Keratinocyte (primary cell): ENCODE results near the gene EFCAB6. TPM values are rescaled to one million over a fixed set of nuclear protein-coding genes. Genes with fewer than 3 reads are reported as not detected.

Experiments
- DNase-seq: peaks from one replicate; pipeline ENCODE4 v3.0.0-alpha.2; 2011; ENCODE audit warnings: low read depth, missing footprints, low spot score
- FAIRE-seq: peaks from 2 replicates; lab custom pipeline; 2011; peaks lifted over from hg19 to GRCh38; lab: Jason Lieb, UNC
- H2AFZ ChIP-seq: 2 replicates; pipeline ENCODE4 v1.6.0; 2012; ENCODE audit warnings: low read length, control low read depth, inconsistent platforms; ENCODE audit not compliant: control insufficient read depth
- H3K27ac ChIP-seq: 2 replicates; pipeline ENCODE4 v1.5.1; 2011; ENCODE audit warnings: low read length; ENCODE audit not compliant: control insufficient read depth, insufficient read depth
- H3K27me3 ChIP-seq: 3 replicates; pipeline ENCODE4 v1.6.0; 2011; ENCODE audit warnings: low read length; ENCODE audit not compliant: control insufficient read depth, insufficient read depth; ENCODE audit errors: extremely low read depth
- H3K36me3 ChIP-seq, 2 experiments: 2 replicates in 1 of 2; 3 replicates in 1 of 2; pipeline ENCODE4 v1.5.1; 2011; ENCODE audit warnings: low read length in 2 of 2, mild to moderate bottlenecking in 1 of 2; ENCODE audit not compliant: control insufficient read depth in 2 of 2, insufficient read depth in 2 of 2; ENCODE audit errors: extremely low read depth in 1 of 2
- H3K4me1 ChIP-seq: 3 replicates; pipeline ENCODE4 v1.5.1; 2011; ENCODE audit warnings: low read length; ENCODE audit not compliant: control insufficient read depth, insufficient read depth; ENCODE audit errors: extremely low read depth
- H3K4me2 ChIP-seq: 3 replicates; pipeline ENCODE4 v1.6.0; 2011; ENCODE audit warnings: low read depth, low read length; ENCODE audit not compliant: control insufficient read depth, insufficient read depth; ENCODE audit errors: extremely low read depth
- H3K4me3 ChIP-seq, 3 experiments: fragments of 200-600 bp in 1 of 3; sonication (generic) in 1 of 3; 2 replicates in 2 of 3; 3 replicates in 1 of 3; pipeline ENCODE4 v1.5.1; 2011 to 2016; ENCODE audit warnings: low read length in 3 of 3, mild to moderate bottlenecking in 3 of 3, control low read depth in 2 of 3, inconsistent platforms in 1 of 3, low read depth in 1 of 3, mixed read lengths in 1 of 3, mixed run types in 1 of 3, moderate library complexity in 1 of 3; ENCODE audit not compliant: control insufficient read depth in 2 of 3, insufficient read depth in 2 of 3; ENCODE audit errors: extremely low read depth in 1 of 3
- H3K79me2 ChIP-seq: 2 replicates; pipeline ENCODE4 v1.6.0; 2012; ENCODE audit warnings: low read length; ENCODE audit not compliant: control insufficient read depth, insufficient read depth
- H3K9ac ChIP-seq: 3 replicates; pipeline ENCODE4 v1.6.0; 2011; ENCODE audit warnings: low read length; ENCODE audit not compliant: control insufficient read depth, insufficient read depth; ENCODE audit errors: extremely low read depth
- H3K9me1 ChIP-seq: 3 replicates; pipeline ENCODE4 v1.6.0; 2011; ENCODE audit warnings: low read length; ENCODE audit not compliant: control insufficient read depth, insufficient read depth; ENCODE audit errors: extremely low read depth
- H3K9me3 ChIP-seq: 2 replicates; pipeline ENCODE4 v1.5.1; 2012; ENCODE audit warnings: low read depth, low read length; ENCODE audit not compliant: control insufficient read depth
- H4K20me1 ChIP-seq: 3 replicates; pipeline ENCODE4 v1.6.0; 2011; ENCODE audit warnings: low read length; ENCODE audit not compliant: control insufficient read depth, insufficient read depth; ENCODE audit errors: extremely low read depth
- EZH2 ChIP-seq: IDR thresholded peaks from one replicate; pipeline ENCODE4 v1.6.1; 2012; ENCODE audit warnings: inconsistent platforms, mild to moderate bottlenecking, low read length, moderate library complexity
- dilution Hi-C: fragments of 300-500 bp; cut with MboI; formaldehyde crosslinking; loops from one replicate; pipeline ENCODE4 v1.7.0; 2020; ENCODE audit warnings: low sequenced_read_pairs; ENCODE audit not compliant: extremely low pct_ligation_motif_present
- polyA plus RNA-seq, 5 experiments: library from polyadenylated mRNA; depleted of rRNA in 3 of 5; stranded (reverse) in 3 of 5; stranded (forward) in 1 of 5; unstranded in 1 of 5; fragments of >200 nt; gene quantifications; 1 replicate in 1 of 5; 2 replicates in 3 of 5; 3 replicates in 1 of 5; pipeline versions ENCODE4 v1.2.1 to v1.2.3, GENCODE V29; 2011 to 2012; ENCODE audit warnings: missing spikeins in 2 of 5, low read depth in 1 of 5, low replicate concordance in 1 of 5
- TF ChIP-seq, protein P1 (sequence below), 3 experiments: IDR thresholded peaks in 1 of 3; conservative IDR thresholded peaks in 1 of 3; optimal IDR thresholded peaks in 1 of 3; 2 replicates in 2 of 3; 3 replicates in 1 of 3; pipeline versions ENCODE3 to v1.5.1; 2011; ENCODE audit warnings: low read length in 3 of 3, mild to moderate bottlenecking in 3 of 3, moderate library complexity in 2 of 3, control low read depth in 1 of 3, inconsistent platforms in 1 of 3; ENCODE audit not compliant: insufficient read depth in 2 of 3; ENCODE audit errors: extremely low read depth in 1 of 3

The EFCAB6 gene
- polyA plus RNA-seq, 1 donor (not counting 4 experiments of a cell fraction or from before 2014, with no cell fraction given), result 0.18 TPM

GRCh38 chr22:43563571-43563970 is 248.5 kb downstream of the EFCAB6 start:
- Histone ChIP-seq H3K36me3 (no peaks in the 10 kb centered on the region), H3K4me2 (no peak overlapping the region), H3K9ac (no peak overlapping the region), H3K9me1 (no peaks in the 10 kb centered on the region), H2AFZ (no peak overlapping the region), H3K27ac (no peak overlapping the region), H3K4me1 (no peaks in the 10 kb centered on the region), H3K79me2 (no peaks in the 10 kb centered on the region), H3K27me3 (peaks cover 4% of the 10 kb centered on the region), H3K9me3 (no peaks in the 10 kb centered on the region), H4K20me1 (no peaks in the 10 kb centered on the region), H3K4me3 (no peak overlapping the region)
- dilution Hi-C loops, result no loop called here
- FAIRE-seq (no peak), DNase-seq (no peak)
- no peak for TF ChIP-seq EZH2
- TF ChIP-seq, protein P1, sequence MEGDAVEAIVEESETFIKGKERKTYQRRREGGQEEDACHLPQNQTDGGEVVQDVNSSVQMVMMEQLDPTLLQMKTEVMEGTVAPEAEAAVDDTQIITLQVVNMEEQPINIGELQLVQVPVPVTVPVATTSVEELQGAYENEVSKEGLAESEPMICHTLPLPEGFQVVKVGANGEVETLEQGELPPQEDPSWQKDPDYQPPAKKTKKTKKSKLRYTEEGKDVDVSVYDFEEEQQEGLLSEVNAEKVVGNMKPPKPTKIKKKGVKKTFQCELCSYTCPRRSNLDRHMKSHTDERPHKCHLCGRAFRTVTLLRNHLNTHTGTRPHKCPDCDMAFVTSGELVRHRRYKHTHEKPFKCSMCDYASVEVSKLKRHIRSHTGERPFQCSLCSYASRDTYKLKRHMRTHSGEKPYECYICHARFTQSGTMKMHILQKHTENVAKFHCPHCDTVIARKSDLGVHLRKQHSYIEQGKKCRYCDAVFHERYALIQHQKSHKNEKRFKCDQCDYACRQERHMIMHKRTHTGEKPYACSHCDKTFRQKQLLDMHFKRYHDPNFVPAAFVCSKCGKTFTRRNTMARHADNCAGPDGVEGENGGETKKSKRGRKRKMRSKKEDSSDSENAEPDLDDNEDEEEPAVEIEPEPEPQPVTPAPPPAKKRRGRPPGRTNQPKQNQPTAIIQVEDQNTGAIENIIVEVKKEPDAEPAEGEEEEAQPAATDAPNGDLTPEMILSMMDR (optimal IDR thresholded peaks at IDR 0.05 in 1 of 3, IDR thresholded peaks at IDR 0.05 in 1 of 3, conservative IDR thresholded peaks at IDR 0.05 in 1 of 3; ENCODE audit: extremely low read depth in 1 of 3, insufficient read depth in 2 of 3, low read length in 3 of 3), result no peak

DNA sequence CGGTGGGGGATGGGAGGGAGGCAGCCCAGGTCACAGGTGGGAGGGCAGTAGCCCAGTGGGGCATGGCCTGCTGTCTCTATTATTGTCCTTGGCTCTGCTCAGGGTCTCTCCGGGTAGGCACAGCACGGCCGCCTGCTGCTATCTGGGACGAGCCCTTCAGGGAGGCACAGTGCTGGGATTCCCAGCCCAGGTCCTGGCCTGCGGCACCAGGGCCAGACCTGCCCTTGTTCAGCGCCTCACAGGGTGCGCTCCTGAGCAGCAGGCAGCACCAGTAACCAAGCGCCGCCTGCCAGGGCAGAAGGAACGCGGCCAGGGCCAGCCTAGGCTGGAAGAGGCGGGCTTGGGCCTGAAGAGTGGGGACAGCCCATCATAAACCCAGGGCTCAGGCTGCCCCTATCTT is 249.3 kb downstream of the EFCAB6 start:
- Histone ChIP-seq H2AFZ (no peak overlapping the region), H3K9me3 (no peaks in the 10 kb centered on the region), H3K27me3 (peaks cover 4% of the 10 kb centered on the region), H3K36me3 (no peaks in the 10 kb centered on the region), H3K79me2 (no peaks in the 10 kb centered on the region), H3K4me1 (no peaks in the 10 kb centered on the region), H3K4me3 (no peak overlapping the region), H3K9me1 (no peaks in the 10 kb centered on the region), H3K4me2 (no peak overlapping the region), H4K20me1 (no peaks in the 10 kb centered on the region), H3K27ac (no peak overlapping the region), H3K9ac (no peak overlapping the region)
- TF ChIP-seq EZH2, result no peak
- TF ChIP-seq, protein P1 (optimal IDR thresholded peaks at IDR 0.05 in 1 of 3, IDR thresholded peaks at IDR 0.05 in 1 of 3, conservative IDR thresholded peaks at IDR 0.05 in 1 of 3; ENCODE audit: extremely low read depth in 1 of 3, insufficient read depth in 2 of 3, low read length in 3 of 3), result peak in 1 of 3 experiments; percentile 8
- DNase-seq, result no peak
- dilution Hi-C loops, result no loop called here
- FAIRE-seq, result no peak
